Measurements from ENCODE around the gene ZNF480.
"Not testable (repeated sequence)": the region's sequence is repeated elsewhere in the genome, so short reads cannot be mapped to it uniquely, and the experiment has no call there.

DNA sequence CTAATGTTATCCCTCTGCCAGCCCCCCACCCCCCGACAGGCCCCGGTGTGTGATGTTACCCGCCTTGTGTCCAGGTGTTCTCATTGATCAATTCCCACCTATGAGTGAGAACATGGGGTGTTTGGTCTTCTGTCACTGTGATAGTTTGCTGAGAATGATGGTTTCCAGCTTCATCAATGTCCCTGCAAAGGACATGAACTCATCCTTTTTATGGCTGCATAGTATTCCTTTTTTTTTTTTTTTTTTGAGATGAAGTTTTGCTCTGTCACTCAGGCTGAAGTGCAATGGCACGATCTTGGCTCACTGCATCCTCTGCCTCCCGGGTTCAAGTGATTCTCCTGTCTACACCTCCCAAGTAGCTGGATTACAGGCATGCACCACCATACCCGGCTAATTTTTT is 4.0 kb upstream of the ZNF480 start:
- TF ChIP-seq POLR2A, POLR2AphosphoS5 (IDR thresholded peaks at IDR 0.05): not testable (repeated sequence)
- TF ChIP-seq, protein P1, sequence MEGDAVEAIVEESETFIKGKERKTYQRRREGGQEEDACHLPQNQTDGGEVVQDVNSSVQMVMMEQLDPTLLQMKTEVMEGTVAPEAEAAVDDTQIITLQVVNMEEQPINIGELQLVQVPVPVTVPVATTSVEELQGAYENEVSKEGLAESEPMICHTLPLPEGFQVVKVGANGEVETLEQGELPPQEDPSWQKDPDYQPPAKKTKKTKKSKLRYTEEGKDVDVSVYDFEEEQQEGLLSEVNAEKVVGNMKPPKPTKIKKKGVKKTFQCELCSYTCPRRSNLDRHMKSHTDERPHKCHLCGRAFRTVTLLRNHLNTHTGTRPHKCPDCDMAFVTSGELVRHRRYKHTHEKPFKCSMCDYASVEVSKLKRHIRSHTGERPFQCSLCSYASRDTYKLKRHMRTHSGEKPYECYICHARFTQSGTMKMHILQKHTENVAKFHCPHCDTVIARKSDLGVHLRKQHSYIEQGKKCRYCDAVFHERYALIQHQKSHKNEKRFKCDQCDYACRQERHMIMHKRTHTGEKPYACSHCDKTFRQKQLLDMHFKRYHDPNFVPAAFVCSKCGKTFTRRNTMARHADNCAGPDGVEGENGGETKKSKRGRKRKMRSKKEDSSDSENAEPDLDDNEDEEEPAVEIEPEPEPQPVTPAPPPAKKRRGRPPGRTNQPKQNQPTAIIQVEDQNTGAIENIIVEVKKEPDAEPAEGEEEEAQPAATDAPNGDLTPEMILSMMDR (IDR thresholded peaks at IDR 0.05): not testable (repeated sequence)

Data from transverse colon (tissue), 4 donors.